Activated CD4-positive, alpha-beta T cell treated with anti-CD3 and anti-CD28 coated beads, Interleukin-10, Interleukin-2, amounts not matched to agents 100 ng/mL and 50 ng/mL, durations not matched to agents 16 hours and 8 hours (primary cell): ENCODE measurements around the gene CERS5.
A peak's percentile ranks its signal among the peaks of the same experiment; 100 is the strongest.

Experiments
- DNase-seq: peaks from one replicate; pipeline ENCODE4 v3.0.0-alpha.2; 2020

CERS5 gene

GRCh38 chr12:50121641-50122040 is 45.5 kb downstream of the CERS5 start:
- DNase-seq, result no peak

GRCh38 chr12:50120953-50121352 is 46.2 kb downstream of the CERS5 start:
- DNase-seq, result no peak

- DNase-seq, result no peak
Measured at GRCh38 chr12:50120521-50120920, 46.6 kb downstream of the CERS5 start.

GRCh38 chr12:50119387-50119786 is 47.8 kb downstream of the CERS5 start:
- no peak for DNase-seq

- DNase-seq, result no peak
Measured at GRCh38 chr12:50117057-50117622, 50.0 kb downstream of the CERS5 start.

- no peak for DNase-seq
Measured at GRCh38 chr12:50112456-50113218, 54.5 kb downstream of the CERS5 start.

- peak; percentile 100 for DNase-seq
Measured at GRCh38 chr12:50111693-50112455, 55.3 kb downstream of the CERS5 start, which contains the start of gene COX14. TSS of gene COX14 (plus strand) at chr12:50112236. CDS start at chr12:50120044, 7,808 bp downstream.

- no peak for DNase-seq
Measured at GRCh38 chr12:50111395-50111692, 55.8 kb downstream of the CERS5 start.

GRCh38 chr12:50110762-50111351 is 56.3 kb downstream of the CERS5 start:
- DNase-seq, result no peak

- no peak for DNase-seq
Measured at GRCh38 chr12:50110127-50110761, 56.9 kb downstream of the CERS5 start.

GRCh38 chr12:50109319-50109718 is 57.9 kb downstream of the CERS5 start:
- no peak for DNase-seq

GRCh38 chr12:50107416-50108268 is 59.5 kb downstream of the CERS5 start:
- DNase-seq, result no peak

GRCh38 chr12:50106907-50107306 is 60.3 kb downstream of the CERS5 start:
- DNase-seq, result no peak

- no peak for DNase-seq
Measured at GRCh38 chr12:50105913-50106450, 61.2 kb downstream of the CERS5 start.

GRCh38 chr12:50104417-50105366 is 62.5 kb downstream of the CERS5 start:
- DNase-seq, result no peak

GRCh38 chr12:50103767-50104321 is 63.3 kb downstream of the CERS5 start, which contains the start of gene GPD1:
TSS of gene GPD1 (plus strand) at chr12:50104008. CDS start at chr12:50104051, 43 bp downstream.
- no peak for DNase-seq

- DNase-seq, result no peak
Measured at GRCh38 chr12:50103351-50103750, 63.8 kb downstream of the CERS5 start.

GRCh38 chr12:50102646-50103309 is 64.4 kb downstream of the CERS5 start:
- no peak for DNase-seq

- no peak for DNase-seq
Measured at GRCh38 chr12:50102131-50102531, 65.0 kb downstream of the CERS5 start.

GRCh38 chr12:50101663-50102062 is 65.5 kb downstream of the CERS5 start:
- no peak for DNase-seq
